OCI-M2 (cell line): ENCODE data around the gene TARBP1.

Source experiments
- DNase-seq: peaks from one replicate; lab custom pipeline; 2025; ENCODE audit not compliant: unreplicated experiment; lab: John Stamatoyannopoulos, UW

Gene TARBP1

DNA sequence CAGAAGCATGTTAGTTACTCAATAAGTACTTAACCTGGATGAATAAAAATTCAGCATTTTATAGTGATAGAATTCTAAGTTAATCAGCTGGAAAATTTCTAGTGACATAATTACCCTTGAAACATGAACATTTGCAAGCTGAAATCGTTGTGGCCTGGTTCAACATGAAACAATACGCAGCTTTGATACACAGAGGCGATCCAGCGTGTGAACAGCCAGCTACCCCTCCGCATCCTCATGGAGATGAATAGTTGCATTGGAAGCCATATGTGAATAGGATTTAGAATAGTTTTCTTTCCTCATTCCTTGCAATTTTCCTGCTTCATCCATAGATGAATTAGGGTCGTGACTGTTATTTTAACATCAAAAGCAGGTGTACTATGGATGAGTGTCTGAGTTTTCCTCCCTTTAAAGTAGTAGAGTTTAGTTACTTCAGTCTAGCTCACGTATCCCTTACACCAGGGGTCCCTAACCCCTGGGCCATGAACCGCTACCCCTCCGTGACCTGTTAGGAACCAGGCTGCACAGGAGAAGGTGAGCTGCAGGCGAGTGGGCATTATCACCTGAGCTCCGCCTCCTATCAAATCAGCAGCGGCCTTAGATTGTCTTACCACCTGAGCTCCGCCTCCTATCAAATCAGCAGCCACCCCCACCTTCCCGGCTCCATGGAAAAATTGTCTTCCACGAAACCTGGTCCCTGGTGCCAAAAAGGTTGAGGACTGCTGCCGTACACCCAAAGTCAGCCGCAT is 6.2 kb upstream of the TARBP1 start:
- no peak for DNase-seq

DNA sequence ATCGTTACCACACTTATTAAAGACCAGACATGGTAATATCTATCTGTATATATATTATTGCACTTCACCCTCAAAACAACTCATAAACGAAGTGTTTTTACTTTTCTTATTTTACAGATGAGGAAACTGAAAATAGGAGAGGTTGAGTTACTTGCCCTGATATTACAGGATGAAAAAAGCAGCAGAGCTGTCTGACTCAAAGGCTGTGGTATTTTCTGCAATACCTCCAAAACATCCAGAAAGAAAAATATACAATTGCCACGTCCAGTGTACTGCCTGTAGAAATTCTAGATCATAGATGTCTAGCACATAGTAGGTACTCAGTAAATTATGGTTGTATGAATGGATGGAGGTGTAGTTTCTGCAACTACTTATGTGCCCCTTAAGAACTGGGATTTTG is 5.2 kb upstream of the TARBP1 start:
- DNase-seq: no peak

- no peak for DNase-seq
Measured at GRCh38 chr1:234481771-234482170, 2.8 kb upstream of the TARBP1 start.

GRCh38 chr1:234479866-234480265 is 887 bp upstream of the TARBP1 start:
- no peak for DNase-seq

DNA sequence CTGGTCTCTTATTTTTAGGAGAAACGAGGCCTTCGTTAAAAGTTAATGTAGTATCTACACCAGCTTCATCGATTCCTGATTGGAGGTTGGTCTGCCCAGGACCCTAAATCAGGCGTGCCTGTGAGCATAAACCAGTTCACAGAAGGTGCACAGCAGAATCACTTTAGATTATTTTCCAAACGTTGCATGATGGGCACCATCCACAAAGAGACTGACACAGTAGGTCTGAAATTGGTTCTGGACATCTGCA is 256 bp upstream of the TARBP1 start:
- DNase-seq: no peak

DNA sequence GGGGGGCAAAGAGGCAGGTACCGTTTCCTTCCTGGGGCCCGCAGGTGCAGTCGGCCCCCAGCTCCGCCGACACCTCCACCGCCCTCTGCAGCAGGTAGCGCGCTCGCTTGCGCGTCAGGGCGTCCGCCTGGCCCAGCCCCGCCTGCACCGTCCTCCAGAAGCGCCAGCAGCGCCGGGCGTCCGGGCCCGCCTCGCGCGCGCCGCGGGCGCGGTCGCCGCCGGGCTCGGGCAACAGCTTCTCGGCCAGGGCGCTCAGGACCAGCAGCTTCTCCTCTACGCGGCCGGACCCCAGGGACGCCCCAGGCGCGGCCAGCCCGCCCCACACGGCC is 863 bp downstream of the TARBP1 start:
- DNase-seq: no peak

DNA sequence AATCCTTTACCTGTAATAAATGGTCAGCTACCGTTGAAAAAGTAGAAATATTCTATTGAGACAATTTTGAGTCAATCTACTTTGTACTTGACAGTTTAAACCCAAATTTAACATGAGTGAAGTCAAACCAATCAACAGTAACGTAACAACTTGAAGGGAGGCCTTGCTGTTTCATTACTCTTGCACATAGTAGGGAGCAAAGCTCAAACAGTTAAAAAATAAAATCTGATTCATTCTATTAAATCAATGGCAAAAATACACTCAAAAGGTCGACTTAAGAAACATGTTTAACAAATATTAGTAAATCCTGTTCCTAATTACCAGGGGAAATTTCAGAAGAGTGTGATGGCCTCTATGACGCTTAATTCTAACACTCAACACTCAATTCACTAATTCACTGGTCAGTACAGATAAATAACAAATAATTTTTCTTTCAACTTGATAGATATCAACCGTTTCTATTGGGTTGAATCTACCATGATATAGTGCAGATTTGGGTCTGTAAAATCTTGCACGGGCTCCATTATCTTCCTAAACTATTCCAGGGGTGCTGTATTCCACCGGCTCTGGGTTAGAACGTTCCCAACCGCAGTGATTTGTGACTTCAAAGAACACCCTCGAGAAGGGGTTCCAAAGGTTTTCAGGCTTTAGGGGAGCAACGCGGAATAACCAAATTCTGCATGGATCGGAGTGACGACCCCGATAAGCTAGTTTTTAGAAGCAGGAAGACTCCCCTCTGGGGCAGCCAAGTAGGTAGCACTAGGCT is 1.4 kb downstream of the TARBP1 start:
- no peak for DNase-seq

DNA sequence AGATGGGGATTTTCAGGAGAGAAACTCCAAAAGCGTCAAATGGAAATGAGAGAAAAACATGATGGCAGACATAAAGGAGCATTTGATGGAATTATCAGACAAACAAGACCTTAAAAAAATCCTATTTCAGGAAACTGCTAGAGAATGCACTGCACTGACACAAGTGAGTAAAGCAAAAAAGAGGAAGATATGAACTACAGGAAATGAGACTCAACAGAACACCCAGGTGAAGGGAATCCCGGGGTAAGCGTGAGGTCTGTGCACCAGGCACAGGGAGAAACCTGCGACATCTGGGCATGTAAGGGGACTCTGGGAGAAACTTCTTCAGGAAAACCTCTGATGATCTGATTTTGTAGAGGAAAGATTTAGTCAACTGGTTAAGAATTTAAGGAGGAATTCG is 2.8 kb downstream of the TARBP1 start:
- DNase-seq: no peak

DNA sequence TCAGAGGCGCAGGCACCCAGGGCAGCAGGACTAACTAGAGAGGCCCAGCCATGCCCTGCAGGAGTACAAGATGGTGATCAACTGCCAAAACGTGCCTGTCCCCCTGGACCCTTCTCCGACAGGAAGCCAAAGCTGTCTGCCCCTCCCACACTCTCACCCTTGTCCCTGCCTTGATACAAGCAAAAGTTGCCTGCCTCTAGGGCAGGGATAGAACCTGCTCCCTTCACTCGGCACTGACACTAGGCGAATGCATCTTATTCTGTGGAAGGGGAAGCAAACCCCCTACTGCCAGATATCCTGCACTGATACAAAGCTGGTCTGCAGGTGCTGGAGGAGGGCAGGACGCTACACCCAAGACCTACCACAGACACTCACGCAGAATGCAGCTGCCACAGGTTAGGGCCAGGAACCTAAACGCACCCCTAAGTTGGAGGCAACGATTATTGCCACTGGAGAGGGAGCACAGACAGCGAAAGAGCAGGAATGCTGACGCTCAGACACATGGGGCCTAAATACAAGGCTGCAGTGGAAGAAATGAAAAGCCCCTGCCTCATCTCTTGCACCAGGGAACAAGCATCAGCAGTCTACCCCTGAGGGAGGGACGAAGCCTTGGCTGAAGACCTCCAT is 3.7 kb downstream of the TARBP1 start:
- DNase-seq: no peak

DNA sequence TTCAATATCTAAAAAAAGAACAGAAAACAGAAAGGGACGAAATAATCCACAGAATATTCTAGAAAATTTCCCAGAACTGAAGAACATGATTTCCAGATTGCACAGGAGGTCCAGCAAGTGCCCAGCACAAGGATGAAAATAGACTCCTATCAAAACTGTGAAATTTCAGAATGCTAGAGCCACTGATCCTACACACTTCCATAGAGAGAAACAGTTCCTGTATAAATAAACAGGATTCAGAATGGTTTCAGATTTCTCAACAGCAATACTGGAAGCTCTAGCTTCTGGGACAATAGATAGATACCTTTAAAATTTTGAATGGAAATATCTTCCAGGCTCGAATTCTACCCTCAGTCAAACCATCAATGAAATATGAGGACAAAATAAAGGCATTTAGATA is 4.6 kb downstream of the TARBP1 start:
- no peak for DNase-seq

- no peak for DNase-seq
Measured at GRCh38 chr1:234473118-234473517, 5.9 kb downstream of the TARBP1 start.

- DNase-seq: no peak
Measured at GRCh38 chr1:234469376-234469775, 9.6 kb downstream of the TARBP1 start.

DNA sequence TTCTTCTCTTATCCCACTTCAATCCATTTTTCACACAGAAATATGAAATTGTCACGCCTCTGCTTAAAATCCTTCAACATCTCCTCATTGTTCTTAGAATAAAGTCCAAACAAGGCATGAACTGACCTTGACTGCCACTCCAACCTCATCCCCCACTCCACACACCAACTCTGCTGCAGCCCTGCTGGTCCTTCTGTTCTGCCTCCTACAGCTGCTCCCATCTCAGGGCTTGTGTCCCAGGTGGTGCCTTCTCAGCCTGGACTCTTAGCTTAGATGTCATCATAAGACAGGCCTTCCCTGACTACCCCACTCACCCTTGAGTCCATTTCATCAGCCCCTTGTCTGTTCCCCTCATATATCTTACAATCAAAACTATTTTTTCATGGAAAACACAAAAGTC is 10.4 kb downstream of the TARBP1 start:
- DNase-seq: no peak

GRCh38 chr1:234467821-234468220 is 11.2 kb downstream of the TARBP1 start:
- no peak for DNase-seq

GRCh38 chr1:234466945-234467344 is 12.0 kb downstream of the TARBP1 start:
- no peak for DNase-seq

DNA sequence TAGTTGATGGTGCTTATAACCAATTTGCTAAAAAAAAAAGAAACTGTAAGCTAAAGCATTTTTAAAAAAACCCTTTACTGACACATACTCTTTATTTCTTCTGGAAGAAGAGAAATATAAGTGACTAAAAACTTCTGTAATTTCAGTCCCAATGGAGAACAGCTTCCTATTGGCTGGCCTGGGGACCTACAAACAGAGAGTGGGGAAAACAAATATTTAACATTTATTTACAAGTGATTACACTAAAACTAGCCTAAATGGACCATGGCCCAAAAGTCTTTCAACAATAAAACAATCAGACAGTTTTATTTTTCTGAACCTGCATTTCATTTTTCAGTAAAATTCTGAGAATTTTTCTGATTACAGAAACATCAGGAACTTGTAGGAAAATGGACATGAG is 15.2 kb downstream of the TARBP1 start:
- DNase-seq: no peak

GRCh38 chr1:234460652-234461051 is 18.3 kb downstream of the TARBP1 start:
- no peak for DNase-seq

GRCh38 chr1:234458352-234459017 is 20.5 kb downstream of the TARBP1 start:
- DNase-seq: no peak

DNA sequence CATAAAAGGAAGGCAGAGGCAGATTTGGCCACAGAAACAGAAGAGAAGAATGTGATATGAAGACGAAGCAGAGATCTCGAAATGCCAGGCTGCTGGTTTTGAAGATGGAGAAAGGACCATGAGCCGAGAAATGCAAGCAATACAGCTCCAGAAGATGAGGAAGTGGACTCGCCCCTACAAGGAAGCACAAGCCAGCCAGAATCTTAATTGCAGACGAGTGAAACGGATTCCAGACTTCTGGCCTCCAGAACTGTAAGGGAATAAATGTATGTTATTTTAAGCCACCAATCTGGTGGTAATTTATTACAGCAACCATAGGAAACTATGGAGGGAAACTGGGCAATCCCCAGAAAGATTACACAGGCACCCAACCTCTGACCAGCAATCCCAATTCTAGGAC is 24.1 kb downstream of the TARBP1 start:
- DNase-seq: no peak

DNA sequence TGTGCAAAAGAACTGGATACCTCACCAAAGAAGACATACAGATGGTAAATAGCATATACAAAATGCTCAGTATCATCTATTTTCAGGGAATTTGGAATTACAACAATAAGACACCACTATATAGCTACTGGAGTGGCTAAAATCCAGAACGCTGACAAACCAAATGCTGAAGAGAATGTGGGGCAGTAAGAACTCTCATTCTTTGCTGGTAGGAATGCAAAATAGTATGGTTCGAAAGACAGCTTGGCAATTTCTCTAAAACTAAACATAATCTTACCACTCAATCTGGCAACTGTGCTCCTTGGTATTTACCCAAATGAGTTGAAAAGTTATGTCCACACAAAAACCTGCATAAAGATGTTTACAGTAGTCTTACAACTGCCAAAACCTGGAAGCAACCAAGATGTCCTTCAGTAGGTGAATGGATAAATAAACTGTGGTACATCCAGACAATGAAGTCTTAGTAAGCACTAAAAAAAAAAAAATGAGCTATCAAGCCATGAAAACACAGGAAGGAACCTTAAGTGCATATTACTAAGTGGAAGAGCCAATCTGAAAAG is 26.5 kb downstream of the TARBP1 start:
- DNase-seq: no peak

DNA sequence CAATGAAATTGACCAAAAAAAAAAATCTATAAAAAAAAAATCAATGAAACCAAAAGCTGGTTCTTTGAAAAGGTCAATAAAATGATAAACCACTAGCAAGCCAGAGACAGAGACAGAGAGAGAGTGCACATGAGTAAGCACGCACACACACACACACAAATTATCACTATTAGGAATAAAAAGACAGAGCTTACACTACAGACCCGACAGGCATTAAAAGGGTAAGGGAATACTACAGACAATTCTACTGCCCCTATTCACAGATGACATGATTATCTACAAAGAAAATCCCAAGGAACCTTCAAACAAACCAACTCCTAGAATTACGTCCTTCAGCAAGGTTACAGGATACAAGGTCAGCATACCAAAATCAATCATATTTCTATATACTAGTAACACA is 38.6 kb downstream of the TARBP1 start:
- DNase-seq: no peak

DNA sequence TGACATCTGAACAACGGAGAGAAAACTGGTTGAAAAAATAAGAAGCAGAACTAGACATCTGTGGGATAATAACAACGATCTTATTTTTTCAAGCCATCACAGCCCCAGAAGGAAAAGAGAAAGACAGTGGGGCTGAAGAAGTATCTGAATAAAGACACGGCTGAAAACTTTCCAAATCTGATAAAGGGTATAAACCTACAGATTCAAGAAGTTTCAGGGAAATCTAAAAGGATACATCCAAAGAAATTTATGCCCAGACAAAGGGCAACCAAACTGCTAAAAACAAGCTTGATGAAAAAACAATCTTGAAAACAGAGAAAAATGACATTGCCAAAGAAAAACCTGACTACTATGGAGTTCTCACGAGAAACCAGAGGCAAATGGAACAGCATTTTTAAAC is 40.4 kb downstream of the TARBP1 start:
- DNase-seq: no peak
